SK-N-SH treated with all-trans-retinoic acid at 6 μM for 48 hours (cell line): ENCODE data around the gene SLC6A4.

Experiments used
- ATAC-seq: fragments of 200-7000 bp; cut with Tn5 transposase; 3 replicates; pipeline ENCODE4 v1.9.1; 2020; ENCODE audit warnings: mild to moderate bottlenecking, moderate library complexity
- ARNTL ChIP-seq: fragments of 450-650 bp; formaldehyde crosslinking; IDR thresholded peaks from 2 replicates; pipeline ENCODE4 v1.5.0; 2020; ENCODE audit warnings: low read depth, mild to moderate bottlenecking, moderate library complexity, borderline replicate concordance
- BACH2 ChIP-seq: fragments of 250-450 bp; sonication (Bioruptor Pico); IDR thresholded peaks from 2 replicates; pipeline ENCODE4 v1.9.0; 2021; ENCODE audit warnings: mild to moderate bottlenecking, borderline replicate concordance
- CSDC2 ChIP-seq: fragments of 250-450 bp; sonication (Bioruptor Pico); IDR thresholded peaks from 2 replicates; pipeline ENCODE4 v1.5.0; 2020; ENCODE audit warnings: mild to moderate bottlenecking, moderate library complexity
- ESRRG ChIP-seq: fragments of 250-450 bp; sonication (Bioruptor Pico); IDR thresholded peaks from 2 replicates; pipeline ENCODE4 v1.6.1; 2021; ENCODE audit warnings: mild to moderate bottlenecking
- ISL1 ChIP-seq: fragments of 250-450 bp; sonication (Bioruptor Pico); IDR thresholded peaks from 2 replicates; pipeline ENCODE4 v2.1.2; 2022; ENCODE audit warnings: mild to moderate bottlenecking, moderate library complexity
- PATZ1 ChIP-seq: fragments of 250-450 bp; sonication (Bioruptor Pico); IDR thresholded peaks from 2 replicates; pipeline ENCODE4 v1.8.0; 2020; ENCODE audit warnings: mild to moderate bottlenecking, moderate library complexity, borderline replicate concordance
- POU6F1 ChIP-seq: fragments of 250-450 bp; sonication (Bioruptor Pico); IDR thresholded peaks from 2 replicates; pipeline ENCODE4 v1.8.0; 2021; ENCODE audit warnings: low read depth, mild to moderate bottlenecking, moderate library complexity, borderline replicate concordance
- PPARA ChIP-seq: fragments of 250-450 bp; sonication (Bioruptor Pico); IDR thresholded peaks from 2 replicates; pipeline ENCODE4 v1.5.0; 2020; ENCODE audit warnings: mild to moderate bottlenecking, borderline replicate concordance
- RARB ChIP-seq: fragments of 250-450 bp; sonication (Bioruptor Pico); IDR thresholded peaks from 2 replicates; pipeline ENCODE4 v1.8.0; 2021; ENCODE audit warnings: mild to moderate bottlenecking, moderate library complexity
- SNAI2 ChIP-seq: fragments of 250-450 bp; sonication (Bioruptor Pico); IDR thresholded peaks from 2 replicates; pipeline ENCODE4 v1.5.0; 2020; ENCODE audit warnings: mild to moderate bottlenecking, moderate library complexity
- TCF4 ChIP-seq: fragments of 250-450 bp; sonication (Bioruptor Pico); IDR thresholded peaks from 2 replicates; pipeline ENCODE4 v1.8.0; 2021; ENCODE audit warnings: mild to moderate bottlenecking, moderate library complexity, borderline replicate concordance
- TOX ChIP-seq: fragments of 250-450 bp; sonication (Bioruptor Pico); IDR thresholded peaks from 2 replicates; pipeline ENCODE4 v1.8.0; 2021; ENCODE audit warnings: mild to moderate bottlenecking, moderate library complexity, borderline replicate concordance
- TSHZ2 ChIP-seq: fragments of 250-450 bp; sonication (Bioruptor Pico); IDR thresholded peaks from 2 replicates; pipeline ENCODE4 v1.5.0; 2020; ENCODE audit warnings: mild to moderate bottlenecking, moderate library complexity
- ZC3H10 ChIP-seq: fragments of 250-450 bp; sonication (Bioruptor Pico); IDR thresholded peaks from 2 replicates; pipeline ENCODE4 v1.5.1; 2021; ENCODE audit warnings: mild to moderate bottlenecking, moderate library complexity
- ZFP3 ChIP-seq: fragments of 250-450 bp; sonication (Bioruptor Pico); IDR thresholded peaks from 2 replicates; pipeline ENCODE4 v1.5.0; 2020; ENCODE audit warnings: mild to moderate bottlenecking, moderate library complexity
- ZFP30 ChIP-seq: fragments of 450-650 bp; formaldehyde crosslinking; IDR thresholded peaks from 2 replicates; pipeline ENCODE4 v1.5.0; 2022; ENCODE audit warnings: mild to moderate bottlenecking, moderate library complexity
- ZNF565 ChIP-seq: fragments of 450-650 bp; formaldehyde crosslinking; conservative IDR thresholded peaks from 2 replicates; pipeline ENCODE4 v1.5.0; 2020; ENCODE audit warnings: low read depth, mild to moderate bottlenecking, moderate library complexity
- ZNF70 ChIP-seq: fragments of 450-650 bp; formaldehyde crosslinking; IDR thresholded peaks from 2 replicates; pipeline ENCODE4 v1.5.0; 2020; ENCODE audit warnings: mild to moderate bottlenecking, moderate library complexity
- ZNF8 ChIP-seq: fragments of 450-650 bp; formaldehyde crosslinking; IDR thresholded peaks from 2 replicates; pipeline ENCODE4 v1.5.0; 2020; ENCODE audit warnings: mild to moderate bottlenecking, moderate library complexity
- TF ChIP-seq, protein P1 (sequence below): fragments of 250-450 bp; sonication (Bioruptor Pico); IDR thresholded peaks from 2 replicates; pipeline ENCODE4 v1.5.1; 2020; ENCODE audit warnings: low read depth, mild to moderate bottlenecking, moderate library complexity

The SLC6A4 gene

DNA sequence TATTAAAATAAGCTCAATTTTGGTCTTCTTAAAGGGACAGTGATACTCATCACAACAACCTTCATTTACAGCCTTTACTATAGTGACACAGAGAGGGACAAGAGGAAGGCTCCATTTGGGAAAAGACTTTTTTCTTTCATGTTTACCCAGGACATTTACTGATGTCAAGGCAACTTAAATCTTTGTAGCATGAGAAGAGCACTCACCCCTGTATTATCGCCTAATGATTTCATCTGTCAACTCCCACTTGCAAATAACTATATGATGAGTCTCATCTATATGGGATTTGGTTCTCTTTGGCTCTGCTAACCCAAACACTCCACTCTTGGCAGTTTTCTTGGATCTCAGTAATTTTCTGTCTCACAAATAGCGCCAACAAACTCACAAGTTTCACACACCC, 32.1 kb upstream of the SLC6A4 start:
- TF ChIP-seq ZNF8 (CRISPR knock-in tag) (no peak), ESRRG (CRISPR knock-in tag) (no peak), ZFP30 (CRISPR knock-in tag) (no peak), PATZ1 (CRISPR knock-in tag) (no peak), ZFP3 (CRISPR knock-in tag) (no peak), PPARA (CRISPR knock-in tag) (no peak), SNAI2 (no peak), ZNF565 (CRISPR knock-in tag) (no peak), BACH2 (CRISPR knock-in tag) (no peak), TOX (no peak), ARNTL (CRISPR knock-in tag) (no peak), POU6F1 (no peak), RARB (no peak), TCF4 (CRISPR knock-in tag) (no peak), ISL1 (CRISPR knock-in tag) (no peak), ZNF70 (CRISPR knock-in tag) (no peak), CSDC2 (no peak)
- TF ChIP-seq, protein P1, sequence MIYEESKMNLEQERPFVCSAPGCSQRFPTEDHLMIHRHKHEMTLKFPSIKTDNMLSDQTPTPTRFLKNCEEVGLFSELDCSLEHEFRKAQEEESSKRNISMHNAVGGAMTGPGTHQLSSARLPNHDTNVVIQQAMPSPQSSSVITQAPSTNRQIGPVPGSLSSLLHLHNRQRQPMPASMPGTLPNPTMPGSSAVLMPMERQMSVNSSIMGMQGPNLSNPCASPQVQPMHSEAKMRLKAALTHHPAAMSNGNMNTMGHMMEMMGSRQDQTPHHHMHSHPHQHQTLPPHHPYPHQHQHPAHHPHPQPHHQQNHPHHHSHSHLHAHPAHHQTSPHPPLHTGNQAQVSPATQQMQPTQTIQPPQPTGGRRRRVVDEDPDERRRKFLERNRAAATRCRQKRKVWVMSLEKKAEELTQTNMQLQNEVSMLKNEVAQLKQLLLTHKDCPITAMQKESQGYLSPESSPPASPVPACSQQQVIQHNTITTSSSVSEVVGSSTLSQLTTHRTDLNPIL (CRISPR knock-in tag): no peak
- no peak for ATAC-seq

- ATAC-seq: peak; percentile 52
- TF ChIP-seq ISL1 (CRISPR knock-in tag) (peak; percentile 85), TSHZ2 (CRISPR knock-in tag) (peak; percentile 33; the same call in 1 of the 2 replicates), ZC3H10 (CRISPR knock-in tag) (no peak), PATZ1 (CRISPR knock-in tag) (no peak; the same call in 1 of the 2 replicates), ESRRG (CRISPR knock-in tag) (0 out of 2 replicates have a peak, but pooled peaks have one; percentile 12)
- TF ChIP-seq, protein P1 (CRISPR knock-in tag): peak; percentile 48; the same call in 1 of the 2 replicates
Observed at GRCh38 chr17:30263552-30264333, 28.2 kb upstream of the SLC6A4 start.
